GM19099 (cell line): ENCODE results near the gene TLR8.
A peak's percentile ranks its signal among the peaks of the same experiment; 100 is the strongest.

Experiments used
- POLR2A ChIP-seq: IDR thresholded peaks from 3 replicates; pipeline ENCODE4 v1.6.1; 2011; ENCODE audit warnings: low read depth; ENCODE audit not compliant: insufficient read length; ENCODE audit errors: extremely low read depth

TLR8 gene

DNA sequence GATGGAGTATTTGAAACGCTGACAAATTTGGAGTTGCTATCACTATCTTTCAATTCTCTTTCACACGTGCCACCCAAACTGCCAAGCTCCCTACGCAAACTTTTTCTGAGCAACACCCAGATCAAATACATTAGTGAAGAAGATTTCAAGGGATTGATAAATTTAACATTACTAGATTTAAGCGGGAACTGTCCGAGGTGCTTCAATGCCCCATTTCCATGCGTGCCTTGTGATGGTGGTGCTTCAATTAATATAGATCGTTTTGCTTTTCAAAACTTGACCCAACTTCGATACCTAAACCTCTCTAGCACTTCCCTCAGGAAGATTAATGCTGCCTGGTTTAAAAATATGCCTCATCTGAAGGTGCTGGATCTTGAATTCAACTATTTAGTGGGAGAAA lies 13.2 kb downstream of the TLR8 start:
- TF ChIP-seq POLR2A = no peak

- no peak for TF ChIP-seq POLR2A
These were observed 14.6 kb downstream of the TLR8 start for GRCh38 chrX:12920990-12921389.

GRCh38 chrX:12921886-12922598 lies 15.6 kb downstream of the TLR8 start:
- TF ChIP-seq POLR2A = no peak

- TF ChIP-seq POLR2A = no peak
These were observed 16.1 kb downstream of the TLR8 start for GRCh38 chrX:12922599-12922919.

DNA sequence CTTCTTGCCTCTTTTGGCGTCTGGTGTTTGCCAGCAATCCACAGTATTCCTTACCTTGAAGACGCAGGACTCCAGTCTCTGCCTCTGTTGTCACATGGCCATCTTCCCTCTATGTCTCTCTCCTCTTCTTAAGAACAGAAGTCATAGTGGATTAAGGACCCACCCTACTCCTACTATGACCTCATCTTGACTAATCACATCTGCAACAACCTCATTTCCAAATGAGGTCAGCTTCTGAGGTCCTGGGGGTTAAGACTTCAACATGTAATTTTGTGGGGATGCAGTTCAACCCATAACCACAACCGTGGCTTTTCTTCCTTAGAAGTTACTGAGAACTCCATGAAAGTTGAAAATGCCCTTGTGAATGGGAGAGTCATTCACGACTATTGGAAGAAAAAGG lies 23.3 kb downstream of the TLR8 start:
- no peak for TF ChIP-seq POLR2A

DNA sequence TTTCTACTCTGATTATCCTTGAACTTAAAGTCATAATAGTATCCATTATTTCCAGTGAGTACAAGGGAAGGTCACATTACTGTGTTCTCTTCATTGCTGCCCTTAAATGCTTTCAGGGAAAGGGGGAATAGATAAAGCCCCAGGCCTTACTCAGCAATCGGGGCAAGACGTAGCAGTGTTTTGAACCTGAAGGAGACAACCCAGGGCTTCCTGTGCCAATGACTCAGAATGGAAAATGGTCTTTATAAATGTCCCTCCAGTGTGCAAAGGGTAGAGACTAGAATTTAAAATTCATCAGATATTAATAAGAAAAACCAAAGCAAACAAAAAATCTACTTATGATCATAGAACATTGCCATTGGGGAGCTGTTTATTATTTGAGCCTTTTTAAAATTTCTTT lies 23.7 kb downstream of the TLR8 start:
- TF ChIP-seq POLR2A = no peak

DNA sequence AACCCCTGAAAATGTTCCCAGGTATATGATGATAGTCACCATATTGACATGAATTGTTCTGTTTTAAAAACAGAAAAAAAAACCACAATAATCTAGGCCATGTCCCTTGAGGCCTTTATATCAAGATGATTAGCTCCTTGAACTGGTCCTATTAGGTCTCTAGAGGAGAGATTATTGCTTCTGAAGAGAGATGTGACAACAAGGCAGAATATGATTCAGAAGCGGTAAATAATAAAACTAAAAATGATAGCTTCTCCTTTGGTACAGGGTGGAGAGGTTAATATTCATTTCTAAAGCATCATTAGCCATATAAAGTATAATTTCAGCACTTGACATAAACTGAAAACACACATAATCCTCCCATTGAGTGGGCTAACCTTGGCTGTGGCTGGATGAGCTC lies 25.8 kb downstream of the TLR8 start:
- TF ChIP-seq POLR2A = no peak

GRCh38 chrX:12934850-12935249 lies 28.4 kb downstream of the TLR8 start:
- no peak for TF ChIP-seq POLR2A

DNA sequence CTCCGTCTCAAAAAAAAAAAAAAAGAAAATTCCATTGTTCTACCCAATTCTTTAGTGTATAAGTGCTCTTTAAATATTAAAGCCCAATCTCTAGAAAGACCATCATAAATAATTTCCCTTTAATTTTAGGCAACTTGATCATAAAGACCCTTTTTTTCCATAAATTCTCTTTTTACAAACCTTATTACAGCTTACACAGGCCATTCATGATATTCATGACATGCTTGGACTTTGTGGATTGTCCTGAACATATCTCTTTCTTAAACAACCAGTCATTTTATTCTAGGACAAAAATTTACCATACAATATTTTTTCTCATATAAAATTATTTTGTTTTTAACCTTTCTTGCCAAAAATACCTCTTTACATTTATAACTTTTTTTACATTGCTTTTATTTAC lies 30.5 kb downstream of the TLR8 start:
- no peak for TF ChIP-seq POLR2A

DNA sequence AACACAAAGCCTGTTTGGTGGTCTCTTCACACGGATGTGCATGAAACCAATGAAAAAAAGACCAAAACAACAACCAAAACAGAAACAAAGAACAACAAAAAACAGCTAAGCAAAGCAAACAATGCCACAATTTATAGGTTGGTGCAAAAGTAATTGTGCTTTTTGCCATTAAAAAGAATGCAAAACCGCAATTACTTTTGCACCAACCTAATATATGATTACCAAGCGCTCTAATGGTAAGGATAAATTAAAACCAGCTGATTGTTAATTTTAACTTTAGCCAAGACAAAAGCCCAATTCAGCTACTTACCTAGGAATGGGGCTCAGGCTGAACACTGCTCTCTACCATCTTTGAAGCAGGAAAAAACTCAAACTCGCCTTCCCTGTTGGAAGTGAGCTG lies 39.1 kb downstream of the TLR8 start:
- no peak for TF ChIP-seq POLR2A

DNA sequence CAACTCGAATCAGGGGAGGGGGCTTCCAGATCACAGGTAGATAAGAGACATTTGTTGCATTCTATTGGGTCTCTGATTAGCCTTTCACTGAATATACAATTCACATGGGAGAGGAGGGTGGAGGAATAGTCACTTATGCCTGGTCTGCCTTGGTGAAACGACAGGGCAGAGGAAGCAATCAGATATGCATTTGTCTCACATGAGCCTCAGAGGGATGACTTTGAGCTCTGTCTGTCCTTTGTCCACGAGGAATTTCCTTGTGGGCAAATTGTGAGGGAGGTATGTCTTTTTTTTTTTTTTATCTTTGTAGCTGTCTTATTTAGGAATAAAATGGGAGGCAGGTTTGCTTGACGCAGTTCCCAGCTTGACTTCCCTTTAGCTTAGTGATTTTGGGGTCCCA lies 40.0 kb downstream of the TLR8 start:
- no peak for TF ChIP-seq POLR2A

- peak; percentile 31 for TF ChIP-seq POLR2A
These were observed 40.6 kb downstream of the TLR8 start for GRCh38 chrX:12946838-12947544.

- TF ChIP-seq POLR2A = no peak
These were observed 41.3 kb downstream of the TLR8 start for GRCh38 chrX:12947545-12948235.

GRCh38 chrX:12948495-12948894 lies 42.1 kb downstream of the TLR8 start:
- no peak for TF ChIP-seq POLR2A

DNA sequence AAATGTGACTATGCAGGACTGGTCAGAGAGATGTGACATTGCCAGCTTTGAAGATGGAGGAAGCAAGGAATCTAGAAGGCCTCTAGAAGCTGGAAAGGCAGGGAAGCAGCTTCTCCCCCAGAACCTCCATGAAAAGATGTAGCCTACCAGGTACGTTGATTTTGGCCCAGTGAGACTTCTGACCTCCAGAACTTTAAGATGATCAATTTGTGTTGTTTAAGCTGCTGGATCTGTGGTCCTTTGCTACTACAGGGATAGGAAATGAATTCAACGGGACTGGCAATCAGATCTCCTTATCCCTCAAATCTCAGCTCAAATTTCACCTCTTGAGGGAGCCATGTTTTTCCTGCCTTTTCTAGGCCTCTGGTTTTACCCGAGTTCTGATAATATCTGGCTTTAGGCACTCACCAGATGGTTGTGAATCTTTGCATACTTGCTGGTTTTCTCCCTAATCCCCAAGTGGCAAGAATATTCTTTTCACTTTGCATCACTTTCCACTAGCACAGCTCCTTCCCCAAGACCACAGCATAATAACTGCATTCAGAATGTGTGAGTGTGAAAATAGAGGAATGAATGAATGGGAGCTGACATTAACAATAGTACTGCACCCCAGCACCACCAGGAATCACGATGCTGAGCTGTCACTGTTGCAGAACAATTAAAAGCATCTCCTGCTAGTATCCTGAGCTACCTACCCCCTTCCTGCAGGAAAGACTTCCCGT lies 42.9 kb downstream of the TLR8 start:
- no peak for TF ChIP-seq POLR2A

- TF ChIP-seq POLR2A = peak; percentile 95
These were observed 43.7 kb downstream of the TLR8 start for GRCh38 chrX:12949927-12950656.
